BLaER1 treated with 17β-estradiol and CSF1 and Interleukin-3, amounts not matched to agents 10 nM and 100 nM (cell line): ENCODE results near the gene URI1.
"Not testable (repeated sequence)": the region's sequence is repeated elsewhere in the genome, so short reads cannot be mapped to it uniquely, and the experiment has no call there.

Source experiments
- H3K27ac ChIP-seq, 11 experiments: shearing (Covaris generic); formaldehyde crosslinking; 2 replicates each; pipeline ENCODE4 v1.8.1; 2022
- H3K27me3 ChIP-seq, 11 experiments: shearing (Covaris generic); formaldehyde crosslinking; 2 replicates each; pipeline ENCODE4 v1.8.1; 2022
- H3K36me3 ChIP-seq, 11 experiments: shearing (Covaris generic); formaldehyde crosslinking; 2 replicates each; pipeline ENCODE4 v1.8.1; 2022
- H3K4me1 ChIP-seq, 10 experiments: shearing (Covaris generic); formaldehyde crosslinking; 2 replicates each; pipeline ENCODE4 v1.8.1; 2022
- H3K4me2 ChIP-seq, 11 experiments: shearing (Covaris generic); formaldehyde crosslinking; 2 replicates each; pipeline ENCODE4 v1.8.1; 2022
- H3K4me3 ChIP-seq, 10 experiments: shearing (Covaris generic); formaldehyde crosslinking; 2 replicates each; pipeline ENCODE4 v1.8.1; 2022
- H3K9ac ChIP-seq, 11 experiments: shearing (Covaris generic); formaldehyde crosslinking; 2 replicates each; pipeline ENCODE4 v1.8.1; 2022
- H3K9me3 ChIP-seq, 11 experiments: shearing (Covaris generic); formaldehyde crosslinking; replicated peaks in 1 of 11; 2 replicates each; pipeline ENCODE4 v1.8.1; 2022
- H4K20me1 ChIP-seq, 11 experiments: shearing (Covaris generic); formaldehyde crosslinking; 2 replicates each; pipeline ENCODE4 v1.8.1; 2022
- Cebpa-rat ChIP-seq, 11 experiments: shearing (Covaris generic); IDR thresholded peaks; 2 replicates each; pipeline ENCODE4 v1.8.1; 2022

Gene URI1

DNA sequence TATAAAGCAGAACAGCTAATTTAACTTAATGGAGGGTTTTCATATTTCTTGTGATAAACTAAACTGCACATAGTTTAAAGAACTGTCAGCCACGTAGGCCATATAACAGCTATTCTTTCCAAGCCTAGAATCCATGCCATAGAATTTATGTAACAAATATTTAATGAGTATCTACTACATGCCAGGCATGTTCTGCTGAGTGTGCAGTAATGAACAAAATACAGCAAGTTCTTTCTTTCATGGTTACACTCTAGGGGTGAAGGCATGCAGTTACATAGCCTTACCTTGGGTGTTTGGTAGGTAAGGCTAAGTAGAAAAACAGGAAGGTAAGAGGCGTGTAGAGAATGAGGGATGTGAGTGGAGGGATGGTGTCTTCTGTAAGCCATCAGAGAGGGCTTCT lies 4.6 kb downstream of the URI1 start:
- H3K4me2 ChIP-seq = no peak overlapping the region
- H3K36me3 ChIP-seq = peaks cover 4 to 66% (median 54%) of the 10 kb centered on the region in 11 experiments; a peak in 20 of 22 replicates
- H4K20me1 ChIP-seq = peaks cover 11 to 82% (median 53%) of the 10 kb centered on the region in 11 experiments; a peak in 17 of 22 replicates
- peaks cover 8 to 50% (median 39%) of the 10 kb centered on the region in 11 experiments; a peak in 21 of 22 replicates for H3K9me3 ChIP-seq
- H3K27ac ChIP-seq = no peak overlapping the region
- TF ChIP-seq Cebpa-rat (IDR thresholded peaks at IDR 0.05) = no peak
- no peak overlapping the region for H3K4me3 ChIP-seq
- H3K9ac ChIP-seq = no peak overlapping the region
- peaks cover 15 to 24% (median 20%) of the 10 kb centered on the region in 10 experiments for H3K4me1 ChIP-seq
- no peaks in the 10 kb centered on the region for H3K27me3 ChIP-seq

GRCh38 chr19:29947871-29948270 lies 5.8 kb downstream of the URI1 start:
- Histone ChIP-seq H3K4me2 (no peak overlapping the region), H3K4me1 (peaks cover 13 to 31% (median 20%) of the 10 kb centered on the region in 10 experiments), H3K36me3 (peaks cover 4 to 78% (median 59%) of the 10 kb centered on the region in 11 experiments; a peak in 20 of 22 replicates), H3K9me3 (peaks cover 8 to 57% (median 43%) of the 10 kb centered on the region in 11 experiments; a peak in 21 of 22 replicates), H3K27me3 (no peaks in the 10 kb centered on the region), H4K20me1 (peaks cover 11 to 95% (median 60%) of the 10 kb centered on the region in 11 experiments; a peak in 17 of 22 replicates), H3K9ac (no peak overlapping the region), H3K27ac (no peak overlapping the region), H3K4me3 (no peak overlapping the region)
- no peak for TF ChIP-seq Cebpa-rat (IDR thresholded peaks at IDR 0.05)

GRCh38 chr19:29948759-29949470 lies 6.9 kb downstream of the URI1 start:
- peaks cover 8 to 63% (median 53%) of the 10 kb centered on the region in 11 experiments; a peak in 21 of 22 replicates for H3K9me3 ChIP-seq
- peaks cover 9 to 98% (median 60%) of the 10 kb centered on the region in 11 experiments; a peak in 17 of 22 replicates for H4K20me1 ChIP-seq
- peaks cover 4 to 82% (median 61%) of the 10 kb centered on the region in 11 experiments; a peak in 20 of 22 replicates for H3K36me3 ChIP-seq
- H3K4me3 ChIP-seq, H3K27me3 ChIP-seq, H3K4me2 ChIP-seq, H3K9ac ChIP-seq, H3K27ac ChIP-seq: not testable (repeated sequence)
- H3K4me1 ChIP-seq = peaks cover 6 to 23% (median 13%) of the 10 kb centered on the region in 10 experiments; a peak in 17 of 20 replicates

DNA sequence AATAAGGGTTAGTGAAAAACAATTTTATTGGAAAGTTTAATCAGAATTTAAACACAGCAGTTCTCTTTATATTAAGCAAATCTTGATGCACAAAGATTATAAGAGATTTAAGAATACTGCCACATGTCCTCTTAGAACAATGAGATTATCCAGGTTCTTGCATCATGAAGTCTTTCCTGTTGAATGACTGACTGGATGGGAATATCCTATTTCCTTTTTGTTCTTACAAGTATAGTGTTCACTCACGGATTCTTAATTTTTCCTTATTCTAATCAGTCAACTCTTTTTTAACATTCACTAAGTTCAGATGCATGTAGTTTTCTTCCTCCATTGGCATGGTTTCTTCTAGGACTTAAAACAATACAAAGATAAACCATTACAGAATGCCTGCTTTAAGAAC lies 10.1 kb downstream of the URI1 start:
- peaks cover 8 to 86% (median 71%) of the 10 kb centered on the region in 11 experiments; a peak in 21 of 22 replicates for H3K9me3 ChIP-seq
- no peak for TF ChIP-seq Cebpa-rat (IDR thresholded peaks at IDR 0.05)
- H4K20me1 ChIP-seq = peaks cover 0 to 93% (median 46%) of the 10 kb centered on the region in 11 experiments; a peak in 14 of 22 replicates
- H3K4me2 ChIP-seq = peak overlapping the region in 1 of 11 experiments; percentile 3; a peak in 1 of 22 replicates
- H3K27ac ChIP-seq = no peak overlapping the region
- peaks cover 0 to 8% (median 0%) of the 10 kb centered on the region in 10 experiments; a peak in 2 of 20 replicates for H3K4me1 ChIP-seq
- H3K9ac ChIP-seq = no peak overlapping the region
- H3K4me3 ChIP-seq = no peak overlapping the region
- peaks cover 4 to 89% (median 75%) of the 10 kb centered on the region in 11 experiments; a peak in 21 of 22 replicates for H3K36me3 ChIP-seq
- H3K27me3 ChIP-seq = no peaks in the 10 kb centered on the region

DNA sequence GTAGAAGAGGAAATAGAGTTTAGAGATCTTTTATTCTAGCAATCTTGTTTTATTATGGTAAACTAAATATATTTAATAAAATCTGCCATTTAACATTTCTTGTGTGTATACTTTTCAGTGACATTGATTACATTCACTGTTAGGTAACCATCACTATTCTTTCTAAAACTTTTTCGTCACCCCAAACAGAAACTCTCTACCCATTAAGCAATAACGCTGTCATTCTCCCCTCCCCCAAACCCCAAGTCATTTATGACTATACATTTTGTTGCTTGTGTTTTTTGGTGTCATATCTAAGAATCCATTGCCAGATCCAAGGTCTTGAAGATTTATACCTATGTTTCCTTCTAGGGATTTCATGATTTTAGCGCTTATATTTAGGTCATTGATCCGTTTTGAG lies 10.6 kb downstream of the URI1 start:
- no peak for TF ChIP-seq Cebpa-rat (IDR thresholded peaks at IDR 0.05)
- H3K27ac ChIP-seq = no peak overlapping the region
- peaks cover 8 to 86% (median 69%) of the 10 kb centered on the region in 11 experiments; a peak in 21 of 22 replicates for H3K9me3 ChIP-seq
- H3K36me3 ChIP-seq = peaks cover 4 to 89% (median 74%) of the 10 kb centered on the region in 11 experiments; a peak in 21 of 22 replicates
- no peak overlapping the region for H3K9ac ChIP-seq
- H4K20me1 ChIP-seq = peaks cover 0 to 93% (median 44%) of the 10 kb centered on the region in 11 experiments; a peak in 14 of 22 replicates
- H3K4me2 ChIP-seq = no peak overlapping the region
- H3K4me1 ChIP-seq = peaks cover 0 to 8% (median 0%) of the 10 kb centered on the region in 10 experiments; a peak in 2 of 20 replicates
- H3K4me3 ChIP-seq = no peak overlapping the region
- no peaks in the 10 kb centered on the region for H3K27me3 ChIP-seq

GRCh38 chr19:29953352-29954247 lies 11.6 kb downstream of the URI1 start:
- no peaks in the 10 kb centered on the region for H3K27me3 ChIP-seq
- peak in 1 of 11 experiments; percentile 63; a peak in 2 of 22 replicates for TF ChIP-seq Cebpa-rat (IDR thresholded peaks at IDR 0.05)
- H4K20me1 ChIP-seq = peaks cover 0 to 95% (median 45%) of the 10 kb centered on the region in 11 experiments; a peak in 15 of 22 replicates

GRCh38 chr19:29956855-29957254 lies 14.8 kb downstream of the URI1 start:
- peaks cover 7 to 94% (median 48%) of the 10 kb centered on the region in 11 experiments; a peak in 17 of 22 replicates for H4K20me1 ChIP-seq
- H3K4me2 ChIP-seq = no peak overlapping the region
- H3K9ac ChIP-seq = no peak overlapping the region
- no peaks in the 10 kb centered on the region for H3K27me3 ChIP-seq
- H3K36me3 ChIP-seq = peaks cover 0 to 83% (median 58%) of the 10 kb centered on the region in 11 experiments; a peak in 21 of 22 replicates
- H3K4me1 ChIP-seq = peaks cover 0 to 8% (median 0%) of the 10 kb centered on the region in 10 experiments; a peak in 2 of 20 replicates
- H3K4me3 ChIP-seq = no peak overlapping the region
- H3K9me3 ChIP-seq = peaks cover 0 to 87% (median 56%) of the 10 kb centered on the region in 11 experiments; a peak in 17 of 22 replicates
- no peak overlapping the region for H3K27ac ChIP-seq
- TF ChIP-seq Cebpa-rat (IDR thresholded peaks at IDR 0.05) = no peak

More at GRCh38 chr19:29953352-29954247, 11.6 kb downstream of the URI1 start:
- Histone ChIP-seq H3K4me3 (no peak overlapping the region), H3K27ac (peak overlapping the region in 1 of 11 experiments; percentile 4; a peak in 1 of 22 replicates), H3K4me1 (peaks cover 0 to 8% (median 0%) of the 10 kb centered on the region in 10 experiments; a peak in 2 of 20 replicates), H3K4me2 (no peak overlapping the region), H3K9me3 (peaks cover 7 to 79% (median 64%) of the 10 kb centered on the region in 11 experiments; a peak in 21 of 22 replicates), H3K9ac (no peak overlapping the region), H3K36me3 (peaks cover 4 to 88% (median 67%) of the 10 kb centered on the region in 11 experiments; a peak in 21 of 22 replicates)

GRCh38 chr19:29961311-29961710 lies 19.3 kb downstream of the URI1 start:
- TF ChIP-seq Cebpa-rat (IDR thresholded peaks at IDR 0.05) = no peak
- no peaks in the 10 kb centered on the region for H3K27me3 ChIP-seq
- H4K20me1 ChIP-seq = peaks cover 50 to 100% (median 87%) of the 10 kb centered on the region in 11 experiments; a peak in 20 of 22 replicates
- H3K4me2 ChIP-seq = no peak overlapping the region
- H3K36me3 ChIP-seq = peaks cover 0 to 39% (median 33%) of the 10 kb centered on the region in 11 experiments; a peak in 21 of 22 replicates
- H3K27ac ChIP-seq = no peak overlapping the region
- no peak overlapping the region for H3K4me3 ChIP-seq
- H3K9me3 ChIP-seq = peaks cover 0 to 44% (median 21%) of the 10 kb centered on the region in 11 experiments; a peak in 14 of 22 replicates
- H3K4me1 ChIP-seq = peaks cover 16 to 37% (median 28%) of the 10 kb centered on the region in 10 experiments
- H3K9ac ChIP-seq = no peak overlapping the region
